ENCODE results near the gene MESP2.

The MESP2 gene

GRCh38 chr15:89756897-89757296 lies 19.2 kb upstream of the MESP2 start:
- no peak for DNase-seq

GRCh38 chr15:89758283-89758682 lies 17.8 kb upstream of the MESP2 start:
- DNase-seq, result no peak

GRCh38 chr15:89758981-89759380 lies 17.2 kb upstream of the MESP2 start:
- DNase-seq, result no peak

GRCh38 chr15:89759835-89760234 lies 16.3 kb upstream of the MESP2 start:
- no peak for DNase-seq

GRCh38 chr15:89760303-89761008 lies 15.7 kb upstream of the MESP2 start:
- peak; percentile 86 for DNase-seq

GRCh38 chr15:89761009-89761831 lies 14.9 kb upstream of the MESP2 start:
- peak; percentile 99 for DNase-seq

GRCh38 chr15:89761929-89762328 lies 14.2 kb upstream of the MESP2 start:
- DNase-seq, result peak; percentile 73

GRCh38 chr15:89765694-89766093 lies 10.4 kb upstream of the MESP2 start:
- no peak for DNase-seq

- DNase-seq, result no peak
These were observed 9.5 kb upstream of the MESP2 start for GRCh38 chr15:89766357-89767311.

GRCh38 chr15:89767411-89767915 lies 8.7 kb upstream of the MESP2 start:
- DNase-seq, result peak; percentile 70

- peak; percentile 23 for DNase-seq
These were observed 8.0 kb upstream of the MESP2 start for GRCh38 chr15:89768071-89768500.

- DNase-seq, result no peak
These were observed 6.8 kb upstream of the MESP2 start for GRCh38 chr15:89769366-89769765.

- DNase-seq, result no peak
These were observed 6.1 kb upstream of the MESP2 start for GRCh38 chr15:89770041-89770440.

- peak; percentile 55 for DNase-seq
These were observed 3.1 kb upstream of the MESP2 start for GRCh38 chr15:89772932-89773583.

GRCh38 chr15:89774492-89774891 lies 1.6 kb upstream of the MESP2 start:
- DNase-seq, result no peak

- DNase-seq, result no peak
These were observed 317 bp upstream of the MESP2 start for GRCh38 chr15:89775815-89776214.

- no peak for DNase-seq
These were observed 1.1 kb downstream of the MESP2 start for GRCh38 chr15:89777073-89777751.

GRCh38 chr15:89777782-89778380 lies 1.7 kb downstream of the MESP2 start:
- no peak for DNase-seq

- DNase-seq, result no peak
These were observed 2.7 kb downstream of the MESP2 start for GRCh38 chr15:89778861-89779260.

- peak; percentile 20 for DNase-seq
These were observed 4.5 kb downstream of the MESP2 start for GRCh38 chr15:89780601-89781000.

GRCh38 chr15:89781055-89781454 lies 4.9 kb downstream of the MESP2 start:
- DNase-seq, result peak; percentile 88

Data from RPMI8226 (cell line).